Activated CD8-positive, alpha-beta memory T cell treated with anti-CD3 and anti-CD28 coated beads, Interleukin-2, amount 50 U/mL, for 24 hours (primary cell): ENCODE data around the gene EXOC4.

Source experiments
- DNase-seq: peaks from one replicate; pipeline ENCODE4 v3.0.0-alpha.2; 2020; ENCODE audit errors: extremely low read depth

Gene EXOC4

DNA sequence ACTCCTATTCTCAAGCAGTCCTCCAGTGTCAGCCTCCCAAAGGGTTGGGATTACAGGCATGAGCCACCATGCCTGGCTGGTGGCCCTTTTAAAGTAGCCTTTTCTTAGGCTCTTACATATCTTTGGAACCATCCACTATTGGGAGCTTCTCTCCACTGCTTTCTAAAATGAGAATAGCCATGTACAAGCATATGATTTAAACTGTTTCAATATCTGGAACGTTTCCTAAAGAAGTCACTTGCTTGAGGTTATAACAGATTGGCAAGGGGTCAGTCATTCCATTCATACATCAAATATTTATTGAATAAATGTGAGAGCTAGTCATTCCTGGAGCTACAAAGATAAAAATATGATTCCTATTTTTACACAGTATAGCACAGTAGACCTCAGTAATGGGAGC, 776.9 kb downstream of the EXOC4 start:
- DNase-seq, result no peak

DNA sequence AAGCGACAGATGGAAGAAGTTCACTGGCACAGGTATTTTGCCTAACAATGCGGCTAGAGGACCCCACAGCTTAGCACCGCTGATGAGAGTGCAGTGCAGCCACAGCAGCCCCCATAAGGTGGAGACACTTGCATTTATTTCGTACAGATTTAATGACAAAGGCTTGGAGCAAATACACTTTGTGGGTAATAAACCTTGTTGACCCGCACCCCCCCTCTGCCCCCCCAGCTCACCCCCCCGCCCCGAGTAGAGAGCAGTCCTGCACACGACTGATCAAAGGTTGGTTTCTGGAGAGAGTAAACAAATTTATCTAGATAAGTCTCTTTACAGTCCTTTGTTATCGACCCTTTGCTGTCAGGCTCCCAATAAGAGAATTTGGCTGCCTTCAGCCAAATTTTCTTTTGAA, 777.6 kb downstream of the EXOC4 start:
- no peak for DNase-seq

DNA sequence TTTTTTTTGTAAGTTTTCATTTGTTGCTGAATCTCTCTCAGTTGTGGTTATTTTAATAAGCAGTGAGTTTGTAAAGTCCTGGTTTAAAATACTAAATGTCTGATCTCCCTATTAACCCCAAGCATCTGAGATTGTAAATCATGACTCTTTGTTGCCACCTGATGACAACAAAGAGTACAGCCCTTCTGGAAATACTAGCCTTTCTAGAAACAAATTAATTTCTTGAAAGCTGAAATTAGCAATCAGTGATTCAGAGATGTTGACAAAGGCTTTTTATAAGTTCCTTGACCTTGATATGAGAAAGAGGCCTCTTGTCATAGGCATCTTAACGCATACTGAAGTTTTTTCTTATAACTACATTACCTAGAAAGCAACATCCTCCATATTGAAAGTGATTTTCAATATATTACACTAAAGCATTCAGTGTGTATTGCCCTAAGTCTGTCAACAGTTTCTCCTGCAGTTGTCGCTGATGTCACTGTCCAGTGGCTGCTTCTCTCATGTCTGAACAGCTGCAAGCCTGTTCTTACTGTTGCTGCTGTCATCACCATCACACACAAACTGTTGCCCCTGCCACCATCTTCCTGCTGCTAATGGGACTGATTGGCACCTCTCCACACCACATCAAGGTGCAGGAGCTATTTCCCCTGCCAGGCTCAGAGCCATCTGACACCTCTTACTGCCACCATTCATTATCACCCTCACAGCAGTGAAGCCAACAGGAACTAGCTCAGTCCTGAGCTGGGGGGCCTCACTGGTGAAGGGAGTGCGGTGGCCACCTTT, 779.1 kb downstream of the EXOC4 start:
- no peak for DNase-seq

DNA sequence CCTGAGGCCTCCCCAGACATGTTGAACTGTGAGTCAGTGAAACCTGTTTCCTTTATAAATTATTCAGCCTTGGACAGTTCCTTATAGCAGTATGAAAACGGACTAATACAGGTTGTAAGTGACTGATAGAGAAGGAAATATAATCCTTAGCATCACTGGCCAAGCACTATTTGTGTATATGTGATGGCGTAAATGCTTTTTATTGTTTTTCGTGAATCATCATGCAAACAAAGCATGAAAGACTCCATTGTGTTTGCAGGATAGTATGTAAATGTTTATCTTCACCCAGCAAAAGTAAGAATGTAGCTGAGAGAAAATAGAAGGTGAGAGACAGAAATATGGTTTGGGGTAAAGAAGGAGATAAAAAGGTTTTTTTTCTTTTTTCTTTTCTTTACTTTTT, 781.8 kb downstream of the EXOC4 start:
- no peak for DNase-seq

DNA sequence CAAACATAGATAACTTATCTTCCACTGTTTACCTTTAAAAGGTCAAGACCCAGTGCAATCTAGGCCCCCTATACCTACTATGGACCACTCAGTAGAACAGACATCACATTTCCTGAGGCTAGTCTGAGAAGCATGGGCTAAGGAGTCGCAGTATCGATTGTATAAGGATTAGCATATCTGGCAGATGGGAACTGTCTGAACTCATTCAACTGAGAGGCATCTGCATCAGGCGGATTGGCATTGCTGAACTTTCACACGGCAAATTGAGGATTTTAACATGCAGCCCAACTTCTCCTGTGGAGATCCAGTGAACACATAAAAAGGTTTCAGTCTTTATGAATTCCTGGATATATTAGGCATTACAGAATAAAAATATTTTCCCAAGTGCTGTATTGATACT, 785.1 kb downstream of the EXOC4 start:
- DNase-seq, result no peak

DNA sequence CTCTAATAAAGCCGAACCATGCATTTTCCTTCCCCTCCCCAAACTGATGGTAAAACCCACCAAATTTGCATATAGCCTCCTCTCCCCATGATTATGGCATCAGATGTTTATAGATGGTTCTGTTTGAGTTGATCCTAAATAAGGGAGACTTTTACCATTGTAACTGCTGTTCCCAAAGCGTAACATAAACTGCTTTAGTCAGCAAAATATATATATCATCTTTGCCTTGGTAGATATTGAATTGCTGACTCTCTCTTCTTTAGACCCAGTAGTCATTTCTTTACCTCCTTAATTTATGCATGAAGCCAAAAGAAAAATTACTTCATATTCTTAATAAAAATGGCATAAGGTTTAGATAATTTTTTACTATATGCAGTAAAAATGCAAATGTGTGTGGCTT, 788.1 kb downstream of the EXOC4 start:
- no peak for DNase-seq

DNA sequence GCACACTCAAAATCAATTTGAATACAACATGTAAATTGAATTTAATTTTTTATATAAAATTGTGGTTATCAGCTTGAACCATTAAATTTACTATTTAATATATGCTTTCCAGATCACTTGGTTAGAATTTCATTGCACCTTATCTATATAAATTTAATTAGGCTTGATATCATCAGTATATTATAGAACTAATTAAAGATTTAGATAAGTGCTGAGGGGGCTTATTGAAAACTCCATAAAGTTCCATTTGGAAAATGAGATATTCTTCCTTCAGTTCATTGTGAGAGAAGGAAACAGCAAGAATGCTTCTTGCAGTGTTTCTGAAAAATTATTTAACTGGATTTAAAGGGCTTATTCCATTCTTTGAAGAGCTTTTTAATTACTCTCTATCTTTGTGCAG, 788.6 kb downstream of the EXOC4 start:
- DNase-seq, result no peak

DNA sequence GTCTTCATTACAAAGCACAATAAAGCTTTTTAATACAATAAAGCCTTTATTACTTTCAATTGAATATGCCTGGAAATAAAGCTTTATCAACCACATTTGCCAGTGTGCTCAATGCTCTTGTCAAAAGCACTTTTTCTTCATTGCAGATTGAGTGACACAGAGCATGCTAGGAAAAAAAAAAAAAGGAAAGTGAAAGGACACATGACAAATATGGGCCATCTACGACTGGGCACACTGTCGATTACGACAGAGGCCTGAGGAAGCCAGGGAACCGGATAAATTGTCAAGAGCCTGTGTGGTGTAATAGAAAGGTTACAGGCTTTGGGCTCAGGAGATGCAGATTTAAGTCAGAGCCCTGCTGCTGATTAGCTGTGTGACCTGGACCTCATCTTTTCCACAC, 789.4 kb downstream of the EXOC4 start:
- DNase-seq, result no peak

DNA sequence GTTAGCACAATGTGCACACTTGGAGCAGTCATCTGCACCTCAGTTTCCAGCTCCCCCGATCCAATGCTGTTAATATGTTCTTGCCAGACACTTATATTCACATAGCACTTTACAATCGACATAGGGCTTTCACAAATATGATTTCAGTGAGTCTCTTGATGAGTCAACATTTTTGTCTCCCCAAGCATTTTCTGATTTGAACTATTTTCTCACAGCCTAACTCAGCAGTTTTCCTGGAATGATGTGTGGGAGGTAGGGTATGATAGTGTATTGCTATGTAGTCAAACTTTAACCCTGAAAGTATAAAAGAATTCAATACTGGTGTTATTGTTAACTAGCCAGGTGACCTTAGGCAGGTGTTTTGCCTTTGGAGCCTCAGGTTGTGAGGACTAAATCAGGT, 791.8 kb downstream of the EXOC4 start:
- no peak for DNase-seq

DNA sequence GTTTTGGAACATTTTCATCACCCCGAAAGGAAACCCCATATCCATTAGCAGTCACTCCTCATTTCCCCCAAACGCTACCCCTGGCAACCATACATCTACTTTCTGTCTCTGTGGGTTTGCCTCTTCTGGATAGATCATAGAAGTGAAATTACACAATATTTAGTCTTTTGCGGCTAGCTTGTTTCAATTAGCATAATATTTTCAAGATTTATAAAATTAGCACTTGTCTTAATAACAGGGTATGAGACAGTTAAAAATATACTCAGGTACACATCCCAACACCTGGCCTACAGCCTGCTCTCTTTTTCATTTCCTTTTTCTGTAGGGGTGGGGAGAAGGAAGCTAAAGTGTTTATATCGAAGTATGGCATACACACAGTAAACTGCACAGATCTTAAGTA, 792.8 kb downstream of the EXOC4 start:
- DNase-seq, result no peak

DNA sequence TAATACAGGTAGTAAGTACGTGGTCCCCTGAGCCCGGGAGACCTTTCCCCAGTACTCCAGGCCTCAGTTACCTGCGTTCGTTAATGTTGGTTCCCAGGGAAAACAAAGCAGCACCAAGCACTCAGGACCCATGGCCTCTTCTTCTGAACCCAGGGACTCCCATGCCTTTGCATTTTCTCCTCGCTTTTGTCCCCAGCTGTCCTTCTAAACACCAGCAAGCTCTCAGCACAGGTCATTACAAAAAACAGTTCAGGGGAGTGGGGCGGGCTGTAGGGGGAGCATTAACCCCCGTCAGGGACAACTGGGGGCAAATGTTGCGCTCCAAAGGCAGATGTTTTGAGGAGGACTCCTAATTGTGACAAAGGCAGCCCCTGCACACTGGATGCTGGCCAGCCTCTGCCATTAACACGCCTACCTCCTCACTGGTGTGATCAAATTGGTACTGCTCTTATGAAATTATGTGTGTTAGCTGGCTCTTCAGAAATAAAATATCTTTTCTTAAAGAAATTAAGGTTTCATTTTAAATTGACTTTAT, 793.8 kb downstream of the EXOC4 start:
- no peak for DNase-seq

DNA sequence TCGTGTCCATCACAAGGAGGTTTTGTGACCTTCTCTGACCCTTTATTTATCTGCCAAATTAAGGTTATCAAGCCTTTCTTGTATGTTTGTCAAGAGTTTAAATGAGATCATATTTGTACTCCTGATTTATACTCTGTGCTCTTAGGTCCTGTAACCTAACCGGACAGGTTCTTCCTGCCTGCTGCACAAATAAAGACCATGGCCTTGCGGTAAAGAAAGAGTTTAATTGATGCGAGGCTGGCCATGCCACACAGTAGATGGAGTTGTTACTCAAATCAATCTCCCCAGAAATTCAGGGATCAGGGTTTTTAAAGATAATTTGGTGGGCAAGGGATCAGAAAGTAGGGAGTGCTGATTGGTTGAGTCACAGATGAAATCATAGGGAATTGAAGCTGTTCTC, 794.8 kb downstream of the EXOC4 start:
- DNase-seq, result no peak

DNA sequence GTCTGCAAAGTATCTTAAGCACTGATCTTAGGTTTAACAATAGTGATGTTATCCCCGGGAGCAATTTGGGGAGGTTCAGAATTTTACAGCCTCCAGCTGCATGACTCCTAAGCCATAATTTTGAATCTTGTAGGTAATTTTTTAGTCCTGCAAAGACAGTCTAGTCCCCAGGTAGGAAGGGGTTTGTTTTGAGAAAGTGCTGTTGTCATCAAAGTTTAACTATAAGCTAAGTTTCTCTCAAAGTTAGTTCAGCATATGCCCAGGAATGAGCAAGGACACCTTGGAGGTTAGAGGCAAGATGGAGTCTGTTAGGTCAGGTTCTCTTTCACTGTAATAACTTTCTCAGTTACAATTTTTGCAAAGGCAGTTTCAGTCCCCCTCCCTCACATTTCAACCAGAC, 795.3 kb downstream of the EXOC4 start:
- DNase-seq, result no peak

DNA sequence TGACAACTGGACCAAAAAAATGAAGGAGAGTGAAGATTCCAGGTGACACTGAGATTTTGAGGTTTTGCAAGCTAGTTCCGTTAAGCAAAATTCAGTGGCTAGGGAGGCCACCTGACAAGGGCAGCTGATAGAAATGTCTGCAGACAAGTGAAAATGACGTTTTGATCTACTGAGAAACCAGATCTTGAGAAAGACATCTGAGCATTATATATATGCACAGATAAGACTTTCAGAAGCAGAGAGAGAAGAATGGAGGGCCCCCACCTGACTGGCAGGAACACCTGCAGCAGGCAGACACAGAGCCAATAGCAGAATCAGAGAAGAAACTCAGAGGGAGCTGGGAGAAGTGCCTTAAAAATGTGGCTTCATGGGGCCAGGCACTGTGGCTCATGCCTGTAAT, 798.1 kb downstream of the EXOC4 start:
- DNase-seq, result no peak

DNA sequence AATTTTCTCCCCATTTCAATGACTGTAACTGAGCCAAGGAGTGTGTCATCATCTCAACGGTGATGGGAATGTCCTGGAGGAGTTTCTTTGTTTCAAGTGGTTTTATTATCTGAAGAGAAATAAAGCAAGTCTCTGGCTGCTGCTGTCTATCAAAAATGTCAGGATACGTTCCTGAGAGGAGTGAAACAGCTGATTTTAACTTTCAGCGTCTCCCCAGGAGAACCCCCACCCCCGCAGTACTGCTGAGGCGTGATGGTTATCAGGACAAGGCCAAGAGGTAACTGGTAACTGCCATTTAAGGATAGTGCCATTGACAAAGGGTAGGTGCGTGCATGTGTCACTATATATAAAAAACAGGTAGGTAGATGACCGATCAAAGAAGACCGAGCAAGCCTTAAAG, 803.9 kb downstream of the EXOC4 start:
- DNase-seq, result no peak

DNA sequence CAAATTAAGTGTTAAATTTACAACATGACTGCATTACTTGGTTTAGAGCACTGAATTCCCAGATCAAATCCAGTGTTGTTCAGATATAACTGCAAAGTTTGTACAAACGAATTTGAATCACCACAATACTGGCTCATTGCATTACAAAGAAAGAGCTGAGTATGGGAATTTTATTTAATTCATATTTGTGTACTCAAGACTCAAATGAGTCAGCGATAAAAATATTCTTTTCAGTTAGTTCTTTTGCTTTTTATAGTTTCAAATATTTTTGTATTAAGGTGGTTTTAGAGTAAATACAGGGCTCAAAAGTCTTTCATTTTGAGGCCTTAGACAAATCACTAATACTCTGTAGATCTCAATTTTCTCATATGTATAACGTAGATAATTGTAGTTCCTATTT, 805.6 kb downstream of the EXOC4 start:
- no peak for DNase-seq

DNA sequence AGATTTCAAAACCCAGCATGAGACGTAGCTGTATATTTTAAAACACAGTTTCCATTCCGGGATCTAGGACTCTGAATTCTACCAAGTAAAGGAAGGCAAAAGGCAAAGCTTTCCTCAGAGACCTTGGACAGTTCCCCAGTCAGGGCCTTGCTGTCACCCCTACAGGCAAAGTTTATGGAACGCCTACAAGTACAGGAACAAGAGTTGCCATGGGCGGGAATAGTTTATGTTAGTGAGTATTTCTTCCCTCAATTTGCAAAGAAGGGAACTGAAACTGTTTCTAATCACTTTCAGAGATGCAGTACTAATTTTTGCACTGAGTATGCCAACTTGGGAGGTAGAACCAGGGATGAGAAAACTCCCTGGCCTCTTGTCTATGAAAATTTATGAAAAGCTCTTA, 806.1 kb downstream of the EXOC4 start:
- no peak for DNase-seq

DNA sequence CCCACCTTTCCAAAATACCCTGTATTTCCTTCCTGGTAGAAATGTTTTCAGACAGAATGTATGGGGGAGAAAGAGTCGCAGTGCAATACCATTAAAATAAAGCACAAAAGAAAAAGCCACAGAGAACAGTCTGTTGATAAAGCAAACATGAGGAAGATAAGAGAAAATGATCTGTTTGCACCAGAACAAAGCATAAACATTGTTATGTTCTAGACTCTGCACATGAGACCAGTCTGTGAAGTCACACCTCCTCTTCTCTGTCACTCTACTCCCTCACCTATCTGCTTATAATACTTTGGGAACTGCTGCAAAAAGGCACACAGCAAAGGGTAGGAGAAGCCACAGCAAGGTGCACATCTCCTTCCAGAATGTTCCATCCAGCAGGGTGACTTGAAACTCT, 807.0 kb downstream of the EXOC4 start:
- DNase-seq, result no peak

DNA sequence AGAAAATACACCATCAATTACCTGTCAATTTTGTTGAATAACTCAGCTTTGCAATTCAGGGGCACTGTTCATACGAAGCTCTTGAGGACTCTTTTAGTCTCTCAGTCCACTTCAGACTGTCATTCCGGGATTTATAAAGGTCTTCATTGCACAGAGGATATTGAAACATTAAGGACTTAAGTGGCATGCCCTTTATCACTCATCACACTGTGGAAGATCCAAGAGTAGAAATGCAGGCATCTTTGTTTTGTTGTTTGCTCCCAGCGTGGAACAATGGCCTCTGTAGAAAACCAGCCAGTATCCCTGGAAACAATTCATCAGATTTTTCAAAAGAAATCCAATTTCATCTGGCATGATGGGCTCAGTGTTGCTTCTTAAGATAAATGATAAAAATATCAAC, 808.0 kb downstream of the EXOC4 start:
- DNase-seq, result no peak

DNA sequence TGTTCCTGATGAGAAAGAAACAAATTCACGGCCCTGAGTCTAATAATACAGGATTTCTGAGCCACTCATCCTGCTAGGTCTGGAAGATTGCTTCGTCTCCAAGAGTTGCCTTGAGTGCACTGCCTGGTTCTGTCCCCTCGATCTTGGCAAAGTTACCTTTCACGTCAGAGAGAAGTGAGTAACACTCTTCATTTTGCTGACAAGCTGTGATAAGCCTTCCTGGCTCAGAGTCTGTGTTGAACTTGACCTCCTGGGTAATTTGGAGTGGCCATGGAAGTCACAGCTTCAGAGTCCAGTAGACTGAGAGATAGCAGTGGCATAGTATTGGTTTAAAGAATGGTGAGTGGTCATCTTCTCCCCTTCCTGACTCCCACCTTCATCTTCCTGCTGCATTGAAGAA, 809.6 kb downstream of the EXOC4 start:
- DNase-seq, result no peak

DNA sequence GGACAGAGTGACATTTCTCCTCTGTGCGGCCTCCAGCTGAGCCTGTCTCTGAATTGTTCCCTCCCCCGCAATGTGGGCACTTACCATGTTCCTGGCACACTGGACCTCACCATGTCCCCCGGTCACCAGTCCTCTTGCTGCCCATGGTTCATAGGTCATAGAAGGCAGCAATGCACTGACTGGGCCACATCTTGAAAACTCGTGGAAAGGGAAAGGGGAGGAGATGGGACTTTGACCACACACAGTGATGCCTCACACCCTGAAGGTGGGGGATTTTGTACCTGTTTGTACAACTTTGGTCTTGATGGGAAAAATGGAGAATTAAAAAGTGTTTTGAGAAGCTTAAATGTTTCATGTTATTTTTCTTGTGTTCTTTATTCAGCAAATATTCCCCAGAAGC, 812.5 kb downstream of the EXOC4 start:
- DNase-seq, result no peak

DNA sequence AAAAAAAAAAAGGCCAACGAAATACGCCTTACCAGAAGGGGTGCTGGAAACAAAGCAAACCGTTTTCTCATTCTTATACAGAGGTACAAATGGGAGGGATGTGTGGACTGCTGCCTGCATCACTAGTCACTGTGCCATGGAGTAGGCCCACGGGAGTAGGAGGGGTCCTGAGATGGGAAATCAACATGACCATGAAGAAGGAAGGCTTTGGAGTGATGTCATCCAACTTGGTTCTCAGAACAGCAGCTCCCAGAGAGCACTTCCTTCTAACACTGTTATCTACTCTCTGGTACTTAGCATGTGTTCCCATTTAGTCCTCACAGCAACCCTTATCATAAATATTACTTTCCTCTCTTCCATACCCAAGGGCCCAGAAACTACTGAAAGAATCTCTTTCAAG, 814.3 kb downstream of the EXOC4 start:
- DNase-seq, result no peak

DNA sequence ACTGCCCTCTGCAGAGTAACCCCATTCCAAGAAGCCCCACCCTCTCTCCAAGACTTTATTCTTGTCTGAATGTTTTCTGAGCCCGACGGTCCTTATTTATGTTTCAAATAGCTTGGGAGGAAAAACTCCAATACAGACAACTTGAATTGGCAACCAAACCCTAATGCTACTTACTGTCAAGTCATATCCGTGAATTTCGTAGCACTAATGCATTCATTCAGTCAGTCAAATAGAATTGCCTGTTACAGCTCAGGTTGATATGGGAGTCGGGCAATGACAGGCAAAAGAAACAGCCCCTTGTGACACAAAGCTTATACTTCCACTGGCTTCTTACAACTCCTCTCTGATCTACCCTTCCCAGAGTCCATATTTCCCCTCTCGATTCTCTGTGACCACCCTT, 815.8 kb downstream of the EXOC4 start:
- DNase-seq, result no peak

DNA sequence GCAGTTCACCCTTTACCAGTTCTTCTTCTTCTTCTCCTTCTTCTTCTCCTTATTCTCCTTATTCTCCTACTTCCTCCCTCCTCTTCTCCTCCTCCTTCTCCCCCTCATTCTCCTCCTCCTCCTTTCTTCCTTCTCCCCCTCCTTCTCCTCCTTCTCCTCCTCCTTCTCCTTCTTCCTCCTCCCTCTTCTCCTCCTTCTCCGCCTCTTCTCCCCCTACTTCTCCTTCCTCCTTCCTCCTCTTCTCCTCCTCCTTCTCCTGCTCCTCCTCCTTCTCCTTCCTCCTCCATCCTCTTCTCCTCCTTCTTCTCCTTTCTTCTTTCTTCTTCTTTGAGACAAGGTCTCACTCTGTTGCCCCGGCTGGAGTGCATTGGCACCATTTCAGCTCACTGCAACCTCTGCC, 816.3 kb downstream of the EXOC4 start:
- no peak for DNase-seq
